ENCODE data around the gene STYXL2.

The STYXL2 gene

DNA sequence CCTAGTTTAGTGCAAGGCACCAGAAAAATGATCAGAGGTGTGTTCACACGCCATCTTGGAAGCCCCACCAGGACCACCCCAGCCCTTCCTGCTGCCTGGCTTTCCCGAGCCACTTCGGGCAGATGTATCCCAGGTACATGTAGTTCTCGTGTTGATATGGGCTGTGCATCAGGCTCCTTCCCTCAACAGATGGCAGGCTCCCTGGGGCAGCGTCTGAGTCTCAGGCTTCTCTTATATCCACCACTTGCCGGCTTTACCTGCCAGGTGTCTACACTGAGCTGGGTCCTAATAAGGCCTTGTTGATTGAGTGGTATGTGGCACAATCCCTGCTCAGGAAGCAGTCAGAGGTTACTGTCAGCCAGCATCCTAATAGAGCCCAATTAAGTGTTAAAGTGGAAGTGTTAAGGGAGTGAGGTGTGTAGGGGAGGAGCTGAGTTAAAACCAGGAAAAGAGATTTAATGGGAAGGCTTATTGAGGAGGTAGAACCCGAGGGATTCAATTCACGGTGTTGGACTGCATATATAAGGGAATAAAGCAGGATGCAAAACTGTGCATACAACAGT lies 12.2 kb upstream of the STYXL2 start:
- DNase-seq, result no peak

- peak in 1 of 2 donors; percentile 21 for DNase-seq
These were observed 11.3 kb upstream of the STYXL2 start for GRCh38 chr1:167082511-167083027.

GRCh38 chr1:167083066-167083665 lies 10.7 kb upstream of the STYXL2 start:
- no peak for DNase-seq

- no peak for DNase-seq
These were observed 10.0 kb upstream of the STYXL2 start for GRCh38 chr1:167083871-167084270.

- DNase-seq, result no peak
These were observed 9.1 kb upstream of the STYXL2 start for GRCh38 chr1:167084757-167085156.

DNA sequence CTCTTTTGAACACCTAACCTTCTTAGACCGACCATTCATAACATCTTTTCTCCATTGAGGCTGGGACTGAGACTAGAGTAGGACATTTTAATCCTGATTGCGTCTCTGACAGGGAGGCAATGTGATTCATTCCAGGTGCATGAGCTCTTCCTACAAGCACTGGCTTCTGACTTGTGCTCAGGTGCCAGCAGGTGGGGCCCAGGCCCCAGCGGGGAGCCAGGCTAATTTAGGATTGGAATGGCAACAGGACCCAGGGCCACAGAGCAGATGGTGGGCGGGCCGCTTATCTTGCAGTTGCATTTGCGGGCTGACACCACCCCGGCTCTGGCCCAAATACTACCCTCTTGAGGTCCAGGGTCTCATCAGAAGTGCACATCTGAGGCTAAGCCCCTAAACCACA lies 7.8 kb upstream of the STYXL2 start:
- no peak for DNase-seq

- DNase-seq, result no peak
These were observed 7.1 kb upstream of the STYXL2 start for GRCh38 chr1:167086768-167087167.

- DNase-seq, result no peak
These were observed 5.0 kb upstream of the STYXL2 start for GRCh38 chr1:167088746-167089417.

GRCh38 chr1:167089939-167090313 lies 3.9 kb upstream of the STYXL2 start:
- no peak for DNase-seq

- DNase-seq, result peak; percentile 48 to 56
These were observed 3.4 kb upstream of the STYXL2 start, which contains the start of gene GPA33 for GRCh38 chr1:167090314-167090942. GPA33 (minus strand) TSS chr1:167090377; CDS start chr1:167090287, 90 bp downstream.

DNA sequence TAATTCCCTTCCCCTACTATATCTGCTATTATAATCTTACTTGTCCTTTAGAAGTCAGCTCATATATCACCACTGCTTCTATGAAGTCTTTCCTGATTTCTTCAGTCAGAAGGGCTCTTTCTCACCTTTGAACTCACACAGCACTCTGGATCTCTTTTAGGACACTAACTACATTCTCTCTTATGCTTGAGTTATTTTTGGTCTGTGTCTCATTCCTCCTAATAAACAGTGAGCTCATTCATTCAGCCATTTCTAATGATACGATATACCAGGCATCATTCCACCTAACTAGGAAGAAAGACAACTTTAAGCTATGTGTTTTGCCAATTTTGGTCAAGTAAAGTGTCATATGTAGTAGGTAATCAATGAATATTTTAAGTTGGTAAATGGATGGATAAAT lies 1.2 kb upstream of the STYXL2 start:
- DNase-seq, result no peak

GRCh38 chr1:167094690-167095089 lies 815 bp downstream of the STYXL2 start:
- DNase-seq, result no peak

DNA sequence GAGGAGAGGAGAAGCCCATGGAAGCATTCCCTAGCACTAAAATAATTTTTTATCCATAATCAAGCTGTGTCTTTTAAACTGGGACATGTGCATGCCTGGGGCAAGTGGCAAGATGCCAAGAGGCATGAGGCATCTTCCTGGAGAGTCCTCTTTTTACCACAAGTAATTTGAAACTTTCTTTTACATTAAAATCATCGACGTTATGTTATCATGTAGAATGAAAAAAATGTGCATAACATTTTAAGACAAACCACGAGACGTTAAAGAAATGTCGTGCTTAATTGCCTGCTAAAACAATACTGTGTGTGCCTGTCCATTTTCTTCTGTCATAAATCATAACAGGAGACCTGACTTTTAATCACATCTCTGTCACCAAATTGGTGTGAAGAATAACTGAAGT lies 1.5 kb downstream of the STYXL2 start:
- no peak for DNase-seq

GRCh38 chr1:167099851-167100250 lies 6.0 kb downstream of the STYXL2 start:
- DNase-seq, result no peak

GRCh38 chr1:167100730-167101129 lies 6.9 kb downstream of the STYXL2 start:
- DNase-seq, result no peak

- no peak for DNase-seq
These were observed 7.9 kb downstream of the STYXL2 start for GRCh38 chr1:167101754-167102153.

- no peak for DNase-seq
These were observed 9.2 kb downstream of the STYXL2 start for GRCh38 chr1:167102906-167103573.

DNA sequence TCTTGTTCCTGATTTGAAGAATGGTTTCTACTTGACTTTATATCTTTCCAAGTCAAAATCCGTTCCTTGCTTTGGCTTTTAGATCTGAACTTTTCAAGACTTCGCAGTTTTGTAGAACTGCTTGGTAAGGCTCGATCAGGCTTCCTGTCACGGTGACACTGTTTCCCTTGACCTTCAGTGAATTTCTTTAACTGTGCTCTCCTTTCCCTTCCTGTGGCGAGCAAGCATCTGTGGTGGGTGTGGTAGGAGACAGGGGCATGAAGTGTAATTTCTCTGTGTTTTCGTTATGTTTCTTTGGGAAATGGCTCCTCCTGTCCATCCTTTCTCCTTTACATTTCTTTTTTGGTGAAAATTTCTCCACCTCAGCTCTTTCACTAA lies 10.4 kb downstream of the STYXL2 start:
- no peak for DNase-seq

DNA sequence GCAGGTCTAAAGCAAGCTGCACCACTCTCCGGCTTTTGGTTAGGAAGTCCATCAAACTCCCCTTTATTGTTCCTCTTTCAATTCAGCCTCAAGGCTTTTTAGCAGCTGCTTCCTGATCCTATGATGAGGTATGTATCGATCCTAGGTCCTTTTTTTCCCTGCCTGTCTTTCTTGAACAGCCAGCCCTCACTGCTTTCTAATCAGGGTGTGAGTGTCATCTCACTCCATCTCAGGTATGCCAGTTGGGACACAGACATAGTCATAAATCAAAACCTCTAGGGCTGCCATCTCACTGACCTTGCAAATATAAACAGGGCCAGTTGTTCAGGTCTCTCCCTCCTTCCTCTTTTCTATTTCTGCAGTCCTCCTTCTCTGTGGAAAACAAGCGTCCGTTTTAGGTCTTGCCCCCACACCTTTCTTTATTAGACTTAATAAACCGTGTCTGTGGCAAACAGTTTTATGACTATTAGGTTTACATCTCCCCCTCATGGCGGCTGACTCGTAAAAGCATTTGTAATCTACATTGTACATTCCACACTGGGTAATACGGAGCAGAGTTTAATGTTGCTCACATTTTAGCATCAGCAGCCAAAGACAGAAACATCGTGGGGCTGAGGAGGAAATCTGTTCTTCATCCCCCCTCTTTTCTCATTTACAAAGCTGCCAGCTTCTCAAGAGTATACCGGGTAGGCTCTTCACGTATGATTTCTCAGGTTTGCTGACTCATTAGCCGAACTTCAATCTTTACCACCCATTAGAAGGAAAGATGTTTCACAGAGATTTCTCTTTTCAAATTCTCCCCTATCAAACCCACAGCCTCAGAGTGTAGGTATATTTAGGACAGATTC lies 11.6 kb downstream of the STYXL2 start:
- DNase-seq, result no peak

GRCh38 chr1:167106119-167106461 lies 12.2 kb downstream of the STYXL2 start:
- DNase-seq, result no peak

DNA sequence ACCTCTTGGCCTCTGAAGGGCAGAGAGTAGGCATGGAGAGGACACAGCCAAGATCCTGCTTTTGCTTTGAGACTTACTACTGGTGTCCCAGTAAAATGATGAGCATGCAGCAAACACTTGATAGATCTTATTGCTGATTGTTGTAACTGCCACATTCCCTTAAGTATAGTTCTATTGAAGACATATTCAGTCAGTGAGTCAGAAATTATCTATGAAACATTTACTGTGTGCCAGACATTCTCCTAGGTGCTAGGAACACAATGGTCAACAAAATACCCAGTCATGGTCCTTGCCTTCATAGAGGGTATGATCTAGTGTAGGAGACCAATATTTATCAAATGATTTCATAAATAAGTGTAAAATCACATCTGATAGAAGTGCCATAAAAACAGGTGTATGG lies 13.6 kb downstream of the STYXL2 start:
- no peak for DNase-seq

- no peak for DNase-seq
These were observed 15.2 kb downstream of the STYXL2 start for GRCh38 chr1:167109125-167109524.
